ENCODE results near the gene AMPD3. TPM values are rescaled to one million over a fixed set of nuclear protein-coding genes. Genes with fewer than 3 reads are reported as not detected.

AMPD3 gene
- total RNA-seq, 4 donors from 2014 or later = 104 to 185 (median 112) TPM

DNA sequence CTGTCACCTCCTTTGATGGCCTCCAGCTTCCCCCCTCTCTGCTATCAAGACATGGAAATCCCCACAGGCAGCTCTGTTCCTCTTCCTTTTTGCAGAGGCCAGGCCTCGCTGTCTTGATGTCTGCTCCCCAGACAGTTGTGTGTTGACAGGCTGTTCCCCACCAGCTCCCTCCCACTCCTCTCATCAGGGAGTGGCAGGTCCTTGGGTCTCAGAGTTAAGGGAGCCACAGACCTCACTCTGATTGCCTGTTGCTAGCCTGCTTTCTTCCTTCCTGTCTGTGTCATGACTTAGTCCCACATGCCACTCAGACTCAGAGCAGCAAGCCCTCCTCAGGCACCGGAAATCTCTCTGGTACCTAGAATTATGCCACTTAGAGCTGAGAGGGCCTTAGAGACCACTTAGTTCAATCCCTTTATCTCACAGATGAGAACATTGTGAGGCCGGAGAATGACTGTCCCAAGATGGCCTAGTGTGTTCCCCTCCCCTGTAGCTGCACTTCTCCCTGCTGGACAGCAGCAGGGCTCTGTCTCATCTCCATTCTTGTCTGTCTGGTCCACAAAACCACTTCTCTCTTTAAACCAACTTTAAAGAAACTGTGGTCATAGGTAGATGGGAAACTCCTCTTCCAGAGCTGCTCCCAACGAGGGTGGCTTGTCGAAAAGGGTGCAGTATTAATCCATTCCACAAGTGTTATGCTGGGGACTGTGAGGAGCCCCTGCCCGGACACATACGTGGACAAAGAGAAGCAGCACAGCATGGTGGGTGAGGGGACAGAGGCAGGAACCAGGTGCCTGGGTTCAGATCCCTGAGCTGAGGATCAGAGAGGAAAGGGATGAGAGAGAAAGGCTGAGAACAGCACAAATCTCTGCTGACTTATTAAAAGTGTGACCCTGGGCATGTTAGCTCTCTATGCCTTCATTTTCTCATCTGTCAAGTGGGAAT is 4.2 kb downstream of the AMPD3 start:
- Histone ChIP-seq H3K4me3 (peak overlapping the region in 3 of 4 donors; percentile 1 to 84 (median 8)), H3K36me3 (peaks cover 0 to 61% of the 10 kb centered on the region in 2 donors), H3K27ac (peak overlapping the region in 2 of 4 donors; percentile 25 to 42), H3K9me3 (no peaks in the 10 kb centered on the region), H3K4me1 (peaks cover 37 to 39% of the 10 kb centered on the region in 2 donors), H3K27me3 (no peaks in the 10 kb centered on the region)
- in situ Hi-C loops (cut with MboI; ENCODE audit: low sequenced_read_pairs in 4 of 4) = loop anchor here in 1 of 4 donors (5.0 kb wide), 1 partner anchor 42 kb away; no protein-coding TSS in a partner anchor
- intact Hi-C loops (cut with DNase I; ENCODE audit: low total_unique reads) = loop anchor here (2.0 kb wide), 1 partner anchor 14 kb away; no protein-coding TSS in a partner anchor
- ATAC-seq (no peak), DNase-seq (no peak)
- TF ChIP-seq POLR2A (IDR thresholded peaks at IDR 0.05) = no peak
- TF ChIP-seq, protein P1, sequence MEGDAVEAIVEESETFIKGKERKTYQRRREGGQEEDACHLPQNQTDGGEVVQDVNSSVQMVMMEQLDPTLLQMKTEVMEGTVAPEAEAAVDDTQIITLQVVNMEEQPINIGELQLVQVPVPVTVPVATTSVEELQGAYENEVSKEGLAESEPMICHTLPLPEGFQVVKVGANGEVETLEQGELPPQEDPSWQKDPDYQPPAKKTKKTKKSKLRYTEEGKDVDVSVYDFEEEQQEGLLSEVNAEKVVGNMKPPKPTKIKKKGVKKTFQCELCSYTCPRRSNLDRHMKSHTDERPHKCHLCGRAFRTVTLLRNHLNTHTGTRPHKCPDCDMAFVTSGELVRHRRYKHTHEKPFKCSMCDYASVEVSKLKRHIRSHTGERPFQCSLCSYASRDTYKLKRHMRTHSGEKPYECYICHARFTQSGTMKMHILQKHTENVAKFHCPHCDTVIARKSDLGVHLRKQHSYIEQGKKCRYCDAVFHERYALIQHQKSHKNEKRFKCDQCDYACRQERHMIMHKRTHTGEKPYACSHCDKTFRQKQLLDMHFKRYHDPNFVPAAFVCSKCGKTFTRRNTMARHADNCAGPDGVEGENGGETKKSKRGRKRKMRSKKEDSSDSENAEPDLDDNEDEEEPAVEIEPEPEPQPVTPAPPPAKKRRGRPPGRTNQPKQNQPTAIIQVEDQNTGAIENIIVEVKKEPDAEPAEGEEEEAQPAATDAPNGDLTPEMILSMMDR (IDR thresholded peaks at IDR 0.05 in 4 of 5, conservative IDR thresholded peaks at IDR 0.05 in 1 of 5) = no peak

DNA sequence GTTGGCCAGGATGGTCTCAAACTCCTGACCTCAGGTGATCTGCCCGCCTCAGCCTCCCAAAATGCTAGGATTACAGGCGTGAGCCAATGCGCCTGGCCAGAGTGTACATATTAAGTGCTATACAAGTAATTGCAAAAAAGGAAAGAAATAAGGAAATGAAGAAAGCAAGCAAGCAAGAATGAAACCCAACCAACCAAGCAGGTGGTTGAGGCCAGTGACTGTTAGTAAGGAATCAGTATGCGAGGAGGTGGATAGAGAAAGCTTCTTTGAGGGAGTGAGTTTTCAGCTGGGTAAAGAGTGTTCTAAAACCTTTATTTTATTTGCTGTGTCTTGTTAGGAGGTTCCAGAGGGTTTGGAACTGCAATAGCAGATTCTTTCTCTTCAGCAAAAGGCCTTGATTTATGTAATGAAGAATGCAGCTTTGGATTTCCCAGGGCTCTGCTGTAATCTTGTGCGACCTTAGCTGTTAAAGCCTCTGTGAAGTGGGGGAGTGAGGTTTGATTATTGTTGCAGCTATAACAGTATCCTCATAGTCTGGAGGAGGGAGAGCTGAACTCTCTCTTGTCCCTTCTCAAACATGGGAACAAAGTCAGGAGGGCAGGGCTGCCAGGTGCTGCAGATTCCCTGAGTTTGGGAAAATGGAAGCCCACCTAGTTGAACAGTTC is 5.7 kb downstream of the AMPD3 start:
- H3K27ac ChIP-seq = no peak overlapping the region
- intact Hi-C loops (cut with DNase I; ENCODE audit: low total_unique reads) (no loop called here), in situ Hi-C loops (cut with MboI; ENCODE audit: low sequenced_read_pairs in 4 of 4) (no loop called here)
- DNase-seq (no peak), ATAC-seq (no peak)
- H3K36me3 ChIP-seq = peaks cover 0 to 75% of the 10 kb centered on the region in 2 donors
- TF ChIP-seq POLR2A (IDR thresholded peaks at IDR 0.05) = no peak
- TF ChIP-seq, protein P1 (IDR thresholded peaks at IDR 0.05 in 4 of 5, conservative IDR thresholded peaks at IDR 0.05 in 1 of 5) = no peak
- H3K27me3 ChIP-seq = no peaks in the 10 kb centered on the region
- H3K4me1 ChIP-seq = peaks cover 33 to 35% of the 10 kb centered on the region in 2 donors
- no peak overlapping the region for H3K4me3 ChIP-seq
- no peaks in the 10 kb centered on the region for H3K9me3 ChIP-seq

DNA sequence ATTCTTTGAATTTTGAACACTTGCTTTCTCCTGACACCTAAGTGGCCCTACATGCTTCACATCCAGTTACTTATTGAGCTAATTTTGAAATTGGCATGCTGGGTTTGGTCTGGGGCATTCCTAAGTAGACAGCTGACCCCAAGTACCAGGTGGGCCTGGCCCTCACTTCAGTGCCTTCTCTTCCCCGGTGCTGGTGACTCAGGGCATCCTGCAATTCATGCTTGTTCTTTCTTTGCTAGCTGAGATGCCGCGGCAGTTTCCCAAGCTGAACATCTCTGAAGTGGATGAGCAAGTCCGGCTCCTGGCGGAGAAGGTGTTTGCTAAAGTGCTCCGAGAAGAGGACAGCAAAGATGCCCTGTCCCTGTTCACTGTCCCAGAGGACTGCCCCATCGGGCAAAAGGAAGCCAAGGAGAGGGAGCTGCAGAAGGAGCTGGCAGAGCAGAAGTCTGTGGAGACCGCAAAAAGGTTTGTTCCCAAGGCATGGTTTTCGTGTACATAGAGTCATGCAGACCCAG is 6.3 kb downstream of the AMPD3 start:
- Histone ChIP-seq H3K27ac (no peak overlapping the region), H3K27me3 (no peaks in the 10 kb centered on the region), H3K4me3 (no peak overlapping the region), H3K36me3 (peaks cover 0 to 80% of the 10 kb centered on the region in 2 donors), H3K9me3 (no peaks in the 10 kb centered on the region), H3K4me1 (peaks cover 29 to 35% of the 10 kb centered on the region in 2 donors)
- no peak for TF ChIP-seq POLR2A (IDR thresholded peaks at IDR 0.05)
- TF ChIP-seq, protein P1 (IDR thresholded peaks at IDR 0.05 in 4 of 5, conservative IDR thresholded peaks at IDR 0.05 in 1 of 5) = no peak
- DNase-seq (no peak), ATAC-seq (no peak)
- intact Hi-C loops (cut with DNase I; ENCODE audit: low total_unique reads) (no loop called here), in situ Hi-C loops (cut with MboI; ENCODE audit: low sequenced_read_pairs in 4 of 4) (no loop called here)

DNA sequence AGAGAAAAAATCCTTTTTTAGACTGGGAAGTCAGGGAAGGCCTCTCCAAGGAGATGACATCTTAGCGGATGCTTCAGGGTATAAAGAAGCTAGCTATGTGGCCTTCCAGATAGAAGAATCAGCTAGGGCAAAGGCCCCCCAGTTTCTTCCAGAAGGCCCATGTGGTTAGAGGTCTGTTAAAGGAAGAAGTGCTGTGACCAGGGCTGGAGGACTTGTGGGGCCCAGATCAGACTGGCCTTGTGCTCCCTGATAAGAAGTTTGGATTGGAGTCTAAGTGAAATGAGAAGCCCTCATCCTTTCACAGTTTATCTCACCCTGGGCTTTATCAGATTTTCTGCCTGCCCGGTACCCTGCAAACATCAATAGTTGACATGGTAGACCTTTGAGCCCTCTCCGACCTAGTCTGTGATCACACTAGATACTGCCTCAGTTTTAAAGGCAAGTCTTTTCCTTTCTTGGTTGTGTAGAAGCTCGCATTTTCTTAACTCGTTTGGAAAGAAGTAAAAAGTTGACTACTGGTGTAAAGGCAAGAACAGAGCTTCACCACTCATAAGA is 7.8 kb downstream of the AMPD3 start:
- no peak for DNase-seq
- H3K36me3 ChIP-seq = peaks cover 0 to 80% of the 10 kb centered on the region in 2 donors

More for the DNA sequence above, 7.8 kb downstream of the AMPD3 start:
- TF ChIP-seq, protein P1 (IDR thresholded peaks at IDR 0.05 in 4 of 5, conservative IDR thresholded peaks at IDR 0.05 in 1 of 5) = no peak
- no peak for TF ChIP-seq POLR2A (IDR thresholded peaks at IDR 0.05)
- intact Hi-C loops (cut with DNase I; ENCODE audit: low total_unique reads) = no loop called here
- Histone ChIP-seq H3K9me3 (no peaks in the 10 kb centered on the region), H3K27me3 (no peaks in the 10 kb centered on the region), H3K4me3 (no peak overlapping the region), H3K4me1 (peaks cover 15 to 27% of the 10 kb centered on the region in 2 donors), H3K27ac (no peak overlapping the region)
- no peak for ATAC-seq
- in situ Hi-C loops (cut with MboI; ENCODE audit: low sequenced_read_pairs in 4 of 4) = no loop called here
